ENCODE results near the gene PPP1R9A. TPM values are rescaled to one million over a fixed set of nuclear protein-coding genes. Genes with fewer than 3 reads are reported as not detected.

Gene PPP1R9A
- total and polyA plus RNA-seq, 2 donors from 2014 or later: 2.6 to 25.7 TPM

- no peaks in the 10 kb centered on the region for H3K36me3 ChIP-seq (ENCODE audit: control insufficient read depth in 2 of 3, insufficient read depth in 3 of 3, low read length in 3 of 3)
- FAIRE-seq (no peak), DNase-seq (peak in 1 of 5 donors; percentile 74)
- H3K4me3 ChIP-seq (ENCODE audit: low read length in 3 of 3): no peak overlapping the region
- H3K27me3 ChIP-seq (ENCODE audit: control insufficient read depth, insufficient read depth, low read length): no peaks in the 10 kb centered on the region
- H3K27ac ChIP-seq (ENCODE audit: low read depth in 2 of 2, low read length in 2 of 2): no peak overlapping the region
- no peaks in the 10 kb centered on the region for H3K9me3 ChIP-seq (ENCODE audit: control insufficient read depth in 2 of 3, insufficient read depth in 1 of 3, low read length in 3 of 3)
- TF ChIP-seq CTCF (IDR thresholded peaks at IDR 0.05; ENCODE audit: borderline replicate concordance, extremely low read depth, insufficient read depth): no peak
- no peaks in the 10 kb centered on the region for H3K4me1 ChIP-seq (ENCODE audit: control insufficient read depth in 2 of 3, insufficient read depth in 2 of 3, low read depth in 1 of 3, low read length in 3 of 3)
- no peak overlapping the region for H3K9ac ChIP-seq (ENCODE audit: low read length in 3 of 3)
- intact Hi-C loops (cut with DNase I): no loop called here
These were observed 248.6 kb downstream of the PPP1R9A start for GRCh38 chr7:95155965-95156364.

- no peak overlapping the region for H3K9ac ChIP-seq (ENCODE audit: low read length in 3 of 3)
- intact Hi-C loops (cut with DNase I): no loop called here
- no peak overlapping the region for H3K27ac ChIP-seq (ENCODE audit: low read depth in 2 of 2, low read length in 2 of 2)
- no peaks in the 10 kb centered on the region for H3K9me3 ChIP-seq (ENCODE audit: control insufficient read depth in 2 of 3, insufficient read depth in 1 of 3, low read length in 3 of 3)
- H3K27me3 ChIP-seq (ENCODE audit: control insufficient read depth, insufficient read depth, low read length): no peaks in the 10 kb centered on the region
- no peak for DNase-seq
- TF ChIP-seq CTCF (IDR thresholded peaks at IDR 0.05; ENCODE audit: borderline replicate concordance, extremely low read depth, insufficient read depth): no peak
- no peak overlapping the region for H3K4me3 ChIP-seq (ENCODE audit: low read length in 3 of 3)
- H3K36me3 ChIP-seq (ENCODE audit: control insufficient read depth in 2 of 3, insufficient read depth in 3 of 3, low read length in 3 of 3): no peaks in the 10 kb centered on the region
- FAIRE-seq: no peak
- H3K4me1 ChIP-seq (ENCODE audit: control insufficient read depth in 2 of 3, insufficient read depth in 2 of 3, low read depth in 1 of 3, low read length in 3 of 3): no peaks in the 10 kb centered on the region
These were observed 250.0 kb downstream of the PPP1R9A start for GRCh38 chr7:95157381-95157780.

GRCh38 chr7:95169678-95170077, 262.3 kb downstream of the PPP1R9A start:
- Histone ChIP-seq H3K27me3 (ENCODE audit: control insufficient read depth, insufficient read depth, low read length) (no peaks in the 10 kb centered on the region), H3K36me3 (ENCODE audit: control insufficient read depth in 2 of 3, insufficient read depth in 3 of 3, low read length in 3 of 3) (no peaks in the 10 kb centered on the region), H3K4me3 (ENCODE audit: low read length in 3 of 3) (no peak overlapping the region), H3K4me1 (ENCODE audit: control insufficient read depth in 2 of 3, insufficient read depth in 2 of 3, low read depth in 1 of 3, low read length in 3 of 3) (no peaks in the 10 kb centered on the region), H3K9me3 (ENCODE audit: control insufficient read depth in 2 of 3, insufficient read depth in 1 of 3, low read length in 3 of 3) (no peaks in the 10 kb centered on the region), H3K27ac (ENCODE audit: low read depth in 2 of 2, low read length in 2 of 2) (no peak overlapping the region), H3K9ac (ENCODE audit: low read length in 3 of 3) (no peak overlapping the region)
- TF ChIP-seq CTCF (IDR thresholded peaks at IDR 0.05; ENCODE audit: borderline replicate concordance, extremely low read depth, insufficient read depth): no peak
- FAIRE-seq (no peak), DNase-seq (peak in 1 of 5 donors; percentile 1)
- intact Hi-C loops (cut with DNase I): no loop called here

- H3K27me3 ChIP-seq (ENCODE audit: control insufficient read depth, insufficient read depth, low read length): no peaks in the 10 kb centered on the region
- no peak overlapping the region for H3K27ac ChIP-seq (ENCODE audit: low read depth in 2 of 2, low read length in 2 of 2)
- H3K9me3 ChIP-seq (ENCODE audit: control insufficient read depth in 2 of 3, insufficient read depth in 1 of 3, low read length in 3 of 3): no peaks in the 10 kb centered on the region
- no peak for FAIRE-seq
- H3K4me1 ChIP-seq (ENCODE audit: control insufficient read depth in 2 of 3, insufficient read depth in 2 of 3, low read depth in 1 of 3, low read length in 3 of 3): no peaks in the 10 kb centered on the region
- DNase-seq: no peak
- H3K36me3 ChIP-seq (ENCODE audit: control insufficient read depth in 2 of 3, insufficient read depth in 3 of 3, low read length in 3 of 3): no peaks in the 10 kb centered on the region
- intact Hi-C loops (cut with DNase I): no loop called here
- H3K4me3 ChIP-seq (ENCODE audit: low read length in 3 of 3): no peak overlapping the region
- no peak overlapping the region for H3K9ac ChIP-seq (ENCODE audit: low read length in 3 of 3)
- no peak for TF ChIP-seq CTCF (IDR thresholded peaks at IDR 0.05; ENCODE audit: borderline replicate concordance, extremely low read depth, insufficient read depth)
These were observed 265.0 kb downstream of the PPP1R9A start for GRCh38 chr7:95172420-95172819.
